Measurements from ENCODE around the gene LRMDA.

- TF ChIP-seq CTCF (IDR thresholded peaks at IDR 0.05) (no peak), POLR2AphosphoS5 (IDR thresholded peaks at IDR 0.05) (no peak), POLR2A (IDR thresholded peaks at IDR 0.05) (no peak)
These were observed 974.5 kb downstream of the LRMDA start for GRCh38 chr10:76405922-76406321.
